CD4-positive, alpha-beta T cell (primary cell): ENCODE results near the gene D2HGDH. TPM values are rescaled to one million over a fixed set of nuclear protein-coding genes. Genes with fewer than 3 reads are reported as not detected.
A peak's percentile ranks its signal among the peaks of the same experiment; 100 is the strongest.

Experiments
- ATAC-seq: fragments of 200-7000 bp; cut with Tn5 transposase; one replicate; pipeline ENCODE4 v1.10.0; 2022; ENCODE audit warnings: mild to moderate bottlenecking; ENCODE audit not compliant: poor library complexity
- CTCF ChIA-PET: fragments of 350-600 bp; sonication (Branson Sonifier 250); formaldehyde crosslinking; loops from one replicate; lab custom pipeline; 2021; ENCODE audit warnings: antibody characterized with exemption, inconsistent platforms; lab: Charles Lee
- POLR2A ChIA-PET: fragments of 350-600 bp; sonication (Branson Sonifier 250); formaldehyde crosslinking; loops from one replicate; lab custom pipeline; 2021; ENCODE audit warnings: antibody characterized with exemption, inconsistent platforms; lab: Charles Lee
- DNase-seq, 14 experiments: peaks; one replicate each; pipeline ENCODE4 v3.0.0-alpha.2; 2013 to 2020; ENCODE audit warnings: mixed read lengths in 2 of 14
- H3K27ac ChIP-seq, 2 donors: one replicate each; pipeline versions ENCODE4 v1.5.1 to v1.7.0; 2013; ENCODE audit warnings: low read length in 2 of 2, low read depth in 1 of 2, mild to moderate bottlenecking in 1 of 2
- H3K27me3 ChIP-seq, 2 experiments: 1 replicate in 1 of 2; 2 replicates in 1 of 2; pipeline versions ENCODE4 v1.6.1 to v1.7.0; 2013; ENCODE audit warnings: low read length in 2 of 2, control low read depth in 1 of 2, mild to moderate bottlenecking in 1 of 2, moderate library complexity in 1 of 2; ENCODE audit not compliant: insufficient read depth in 2 of 2, control insufficient read depth in 1 of 2
- H3K36me3 ChIP-seq: one replicate; pipeline ENCODE4 v1.6.1; 2013; ENCODE audit warnings: low read length, control low read depth; ENCODE audit not compliant: insufficient read depth
- H3K4me1 ChIP-seq: one replicate; pipeline ENCODE4 v1.6.1; 2013; ENCODE audit warnings: low read length, control low read depth; ENCODE audit not compliant: insufficient read depth
- H3K4me3 ChIP-seq: one replicate; pipeline ENCODE4 v1.5.1; 2013; ENCODE audit warnings: mild to moderate bottlenecking, low read length, moderate library complexity
- H3K9me3 ChIP-seq, 2 experiments: 1 replicate in 1 of 2; 2 replicates in 1 of 2; pipeline versions ENCODE4 v1.6.1 to v1.7.0; 2013; ENCODE audit warnings: low read length in 2 of 2, mild to moderate bottlenecking in 2 of 2, control low read depth in 1 of 2, moderate library complexity in 1 of 2; ENCODE audit not compliant: control insufficient read depth in 1 of 2, insufficient read depth in 1 of 2
- H3K27ac Mint-ChIP-seq: one replicate; pipeline ENCODE4 v1.8.0; 2020; ENCODE audit warnings: mixed read lengths
- H3K27me3 Mint-ChIP-seq: one replicate; pipeline ENCODE4 v1.8.0; 2021; ENCODE audit warnings: mixed read lengths
- H3K36me3 Mint-ChIP-seq: one replicate; pipeline ENCODE4 v1.8.0; 2021; ENCODE audit warnings: low read depth, mixed read lengths
- H3K4me1 Mint-ChIP-seq: one replicate; pipeline ENCODE4 v1.8.0; 2021; ENCODE audit warnings: low read depth, mixed read lengths
- H3K4me3 Mint-ChIP-seq: one replicate; pipeline ENCODE4 v1.8.0; 2020; ENCODE audit warnings: mild to moderate bottlenecking, mixed read lengths
- H3K9me3 Mint-ChIP-seq: one replicate; pipeline ENCODE4 v1.8.0; 2020; ENCODE audit warnings: mixed read lengths
- intact Hi-C, 2 experiments: fragments of 100-400 bp; cut with DNase I in 1 of 2; cut with micrococcal nuclease in 1 of 2; formaldehyde crosslinking; loops; one replicate each; pipeline versions ENCODE4 v1.15.1 to v1.9.0; 2023 to 2025; cut with DNase I, micrococcal nuclease
- total RNA-seq, 174 experiments: library from RNA in 2 of 174; stranded (reverse) in 2 of 174; gene quantifications; one replicate each; pipeline ENCODE4 v1.2.3 and lab custom pipeline; 2021 to 2026
- TF ChIP-seq, protein P1 (sequence below): fragments of 200-600 bp; IDR thresholded peaks from one replicate; pipeline ENCODE4 v1.8.0; 2022; ENCODE audit warnings: antibody characterized with exemption, mild to moderate bottlenecking

Gene D2HGDH
- total RNA-seq, 2 experiments from 2014 or later = 27.6 to 30.6 TPM

DNA sequence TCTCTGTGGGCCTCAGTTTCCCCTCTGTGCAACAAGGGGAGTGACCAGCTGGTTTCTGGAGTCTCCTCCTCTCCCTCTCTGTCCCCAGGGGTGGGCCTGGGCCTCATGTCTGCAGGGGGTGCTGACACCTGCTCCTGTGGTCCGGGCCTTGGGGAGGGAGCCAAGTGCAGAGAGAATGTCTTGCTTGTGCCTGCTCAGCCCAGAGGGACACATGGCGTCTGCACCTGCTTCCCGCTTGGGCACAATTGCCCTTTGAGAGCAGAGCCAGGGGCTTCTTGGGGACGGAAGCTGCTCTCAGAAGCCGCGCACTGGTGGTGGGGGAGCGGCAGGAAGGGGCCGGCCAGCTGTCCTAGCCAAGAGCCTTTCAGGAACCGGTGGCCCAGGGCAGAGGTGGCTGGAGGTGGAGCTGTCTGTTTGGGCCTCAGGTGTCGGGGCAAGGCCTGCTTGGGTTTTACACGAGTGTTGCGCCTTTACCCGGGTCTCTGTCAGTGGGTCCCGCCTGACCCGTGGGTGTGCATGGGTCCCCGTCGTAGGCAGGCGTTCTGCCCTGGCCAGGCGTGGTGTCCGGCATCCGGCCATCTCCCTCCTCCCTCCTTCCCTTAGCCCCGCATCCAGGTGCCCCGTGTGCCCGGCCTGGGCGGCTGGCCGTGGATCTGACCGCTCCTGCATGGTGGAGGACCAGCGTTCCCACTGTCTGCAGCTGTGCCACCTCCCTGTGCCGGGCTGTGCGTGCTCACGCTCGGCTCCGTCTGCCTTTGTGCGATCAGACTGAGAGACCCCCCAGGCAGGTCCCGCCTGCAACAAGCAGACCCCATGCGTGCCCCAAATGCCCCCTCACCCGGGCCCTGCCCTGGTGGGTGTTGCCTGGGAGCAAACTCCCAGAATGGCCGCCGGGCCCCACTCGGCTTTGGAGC is 78.6 kb downstream of the D2HGDH start:
- intact Hi-C loops = loop anchor here in 1 of 2 experiments (10.0 kb wide), 1 partner anchor 52 kb away; the partner anchor contains the start of gene RTP5
- Histone ChIP-seq H3K9me3 (no peaks in the 10 kb centered on the region), H3K4me1 (peaks cover 28% of the 10 kb centered on the region), H3K27ac (no peak overlapping the region), H3K4me3 (no peak overlapping the region), H3K36me3 (no peaks in the 10 kb centered on the region), H3K27me3 (no peaks in the 10 kb centered on the region)
- Mint-ChIP-seq H3K4me3 (no peak overlapping the region), H3K36me3 (no peaks in the 10 kb centered on the region), H3K27ac (peak overlapping the region; percentile 44), H3K4me1 (peaks cover 10% of the 10 kb centered on the region), H3K9me3 (no peaks in the 10 kb centered on the region), H3K27me3 (peaks cover 11% of the 10 kb centered on the region)
- TF ChIP-seq, protein P1, sequence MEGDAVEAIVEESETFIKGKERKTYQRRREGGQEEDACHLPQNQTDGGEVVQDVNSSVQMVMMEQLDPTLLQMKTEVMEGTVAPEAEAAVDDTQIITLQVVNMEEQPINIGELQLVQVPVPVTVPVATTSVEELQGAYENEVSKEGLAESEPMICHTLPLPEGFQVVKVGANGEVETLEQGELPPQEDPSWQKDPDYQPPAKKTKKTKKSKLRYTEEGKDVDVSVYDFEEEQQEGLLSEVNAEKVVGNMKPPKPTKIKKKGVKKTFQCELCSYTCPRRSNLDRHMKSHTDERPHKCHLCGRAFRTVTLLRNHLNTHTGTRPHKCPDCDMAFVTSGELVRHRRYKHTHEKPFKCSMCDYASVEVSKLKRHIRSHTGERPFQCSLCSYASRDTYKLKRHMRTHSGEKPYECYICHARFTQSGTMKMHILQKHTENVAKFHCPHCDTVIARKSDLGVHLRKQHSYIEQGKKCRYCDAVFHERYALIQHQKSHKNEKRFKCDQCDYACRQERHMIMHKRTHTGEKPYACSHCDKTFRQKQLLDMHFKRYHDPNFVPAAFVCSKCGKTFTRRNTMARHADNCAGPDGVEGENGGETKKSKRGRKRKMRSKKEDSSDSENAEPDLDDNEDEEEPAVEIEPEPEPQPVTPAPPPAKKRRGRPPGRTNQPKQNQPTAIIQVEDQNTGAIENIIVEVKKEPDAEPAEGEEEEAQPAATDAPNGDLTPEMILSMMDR = no peak
- POLR2A ChIA-PET = no interaction called here
- DNase-seq = peak in 1 of 14 experiments; percentile 30
- CTCF ChIA-PET = no interaction called here
- no peak for ATAC-seq

DNA sequence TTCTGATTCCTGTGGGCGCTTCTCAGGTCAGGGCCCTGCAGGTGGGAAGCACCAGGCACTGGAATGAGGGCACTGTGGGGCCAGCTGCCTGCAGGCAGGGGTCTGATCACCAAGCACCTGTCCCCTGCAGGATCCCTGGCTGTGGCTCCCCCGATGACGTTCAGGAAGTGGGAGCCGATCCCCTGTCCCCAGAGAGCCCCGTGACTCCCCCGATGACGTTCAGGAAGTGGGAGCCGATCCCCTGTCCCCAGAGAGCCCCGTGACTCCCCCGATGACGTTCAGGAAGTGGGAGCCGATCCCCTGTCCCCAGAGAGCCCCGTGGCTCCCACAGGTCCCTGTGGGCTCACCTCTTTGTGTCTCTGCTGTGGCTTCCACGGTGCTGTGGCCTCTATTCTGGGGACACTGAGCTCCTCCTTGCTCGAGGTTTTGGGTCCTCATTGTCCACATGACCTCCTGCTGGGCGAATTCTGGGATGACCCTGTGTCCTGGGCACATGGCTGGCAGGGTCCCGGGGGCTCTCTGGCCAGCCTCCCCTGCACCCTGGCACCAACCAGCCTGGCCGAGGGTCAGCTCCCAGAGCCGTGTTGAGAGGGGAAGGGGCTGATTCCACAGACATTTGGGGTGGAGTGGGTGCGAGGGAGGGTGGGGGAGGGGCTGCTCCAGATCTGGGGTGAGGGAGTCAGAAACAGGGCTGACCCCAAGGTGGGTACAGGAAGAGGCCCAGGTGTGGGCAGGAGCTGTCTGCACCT is 79.4 kb downstream of the D2HGDH start:
- ChIA-PET CTCF (no interaction called here), POLR2A (no interaction called here)
- Mint-ChIP-seq H3K36me3 (no peaks in the 10 kb centered on the region), H3K4me3 (peak overlapping the region; percentile 11), H3K4me1 (peaks cover 5% of the 10 kb centered on the region), H3K27me3 (peaks cover 6% of the 10 kb centered on the region), H3K27ac (peak overlapping the region; percentile 44), H3K9me3 (no peaks in the 10 kb centered on the region)
- Histone ChIP-seq H3K9me3 (no peaks in the 10 kb centered on the region), H3K4me1 (peaks cover 28% of the 10 kb centered on the region), H3K4me3 (no peak overlapping the region), H3K27ac (no peak overlapping the region), H3K36me3 (no peaks in the 10 kb centered on the region), H3K27me3 (no peaks in the 10 kb centered on the region)
- DNase-seq = peak in 5 of 14 experiments; percentile 25 to 80 (median 49)
- intact Hi-C loops = loop anchor here in 1 of 2 experiments (10.0 kb wide), 1 partner anchor 51 kb away; the partner anchor contains the start of gene RTP5
- peak; percentile 83 for ATAC-seq
- TF ChIP-seq, protein P1 = no peak

DNA sequence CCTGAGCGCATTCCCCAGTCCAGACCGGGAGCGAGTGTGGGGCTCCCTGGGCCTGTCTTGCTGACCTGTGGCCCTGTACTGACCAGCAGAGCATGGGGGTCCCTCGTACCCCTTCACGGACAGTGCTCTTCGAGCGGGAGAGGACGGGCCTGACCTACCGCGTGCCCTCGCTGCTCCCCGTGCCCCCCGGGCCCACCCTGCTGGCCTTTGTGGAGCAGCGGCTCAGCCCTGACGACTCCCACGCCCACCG is 79.9 kb downstream of the D2HGDH start:
- Histone ChIP-seq H3K36me3 (no peaks in the 10 kb centered on the region), H3K4me1 (peaks cover 28% of the 10 kb centered on the region), H3K27me3 (no peaks in the 10 kb centered on the region), H3K9me3 (no peaks in the 10 kb centered on the region), H3K27ac (no peak overlapping the region), H3K4me3 (no peak overlapping the region)
- TF ChIP-seq, protein P1 = no peak
- intact Hi-C loops = loop anchor here in 1 of 2 experiments (10.0 kb wide), 1 partner anchor 50 kb away; the partner anchor contains the start of gene RTP5
- peaks cover 3% of the 10 kb centered on the region for H3K27me3 Mint-ChIP-seq
- ATAC-seq (no peak), DNase-seq (no peak)
- ChIA-PET CTCF (no interaction called here), POLR2A (no interaction called here)
- H3K4me1 Mint-ChIP-seq = peaks cover 5% of the 10 kb centered on the region
- H3K27ac Mint-ChIP-seq = no peak overlapping the region
- no peak overlapping the region for H3K4me3 Mint-ChIP-seq
- H3K36me3 Mint-ChIP-seq = no peaks in the 10 kb centered on the region
- H3K9me3 Mint-ChIP-seq = no peaks in the 10 kb centered on the region
